ENCODE results near the gene SPATA20. TPM values are rescaled to one million over a fixed set of nuclear protein-coding genes. Genes with fewer than 3 reads are reported as not detected.

The SPATA20 gene
- polyA plus RNA-seq, 1 donor from 2014 or later: 12.8 TPM

- H3K4me1 Mint-ChIP-seq: peaks cover 0 to 9% (median 2%) of the 10 kb centered on the region in 3 donors
- H3K4me3 Mint-ChIP-seq: no peak overlapping the region
- no peaks in the 10 kb centered on the region for H3K36me3 Mint-ChIP-seq
- H3K27ac Mint-ChIP-seq: no peak overlapping the region
- H3K9me3 Mint-ChIP-seq: no peaks in the 10 kb centered on the region
- H3K27me3 Mint-ChIP-seq: peaks cover 9% of the 10 kb centered on the region
These were observed 31.9 kb upstream of the SPATA20 start for GRCh38 chr17:50514936-50515702.

- Mint-ChIP-seq H3K4me1 (peaks cover 0 to 2% (median 0%) of the 10 kb centered on the region in 3 donors), H3K9me3 (no peaks in the 10 kb centered on the region)
These were observed 30.0 kb upstream of the SPATA20 start for GRCh38 chr17:50517011-50517410.

GRCh38 chr17:50517504-50518383, 29.2 kb upstream of the SPATA20 start:
- Mint-ChIP-seq H3K27me3 (no peaks in the 10 kb centered on the region), H3K4me3 (no peak overlapping the region), H3K4me1 (peaks cover 0 to 2% (median 0%) of the 10 kb centered on the region in 3 donors), H3K27ac (no peak overlapping the region), H3K36me3 (no peaks in the 10 kb centered on the region), H3K9me3 (no peaks in the 10 kb centered on the region)

More at GRCh38 chr17:50517011-50517410, 30.0 kb upstream of the SPATA20 start:
- Mint-ChIP-seq H3K27me3 (peaks cover 6% of the 10 kb centered on the region), H3K36me3 (no peaks in the 10 kb centered on the region), H3K27ac (no peak overlapping the region), H3K4me3 (no peak overlapping the region)

GRCh38 chr17:50518384-50519023, 28.5 kb upstream of the SPATA20 start:
- Mint-ChIP-seq H3K36me3 (no peaks in the 10 kb centered on the region), H3K4me1 (peaks cover 0 to 2% (median 0%) of the 10 kb centered on the region in 3 donors), H3K27me3 (no peaks in the 10 kb centered on the region), H3K9me3 (no peaks in the 10 kb centered on the region), H3K4me3 (peak overlapping the region in 1 of 4 donors; percentile 12), H3K27ac (no peak overlapping the region)

GRCh38 chr17:50519141-50519834, 27.7 kb upstream of the SPATA20 start:
- Mint-ChIP-seq H3K9me3 (no peaks in the 10 kb centered on the region), H3K27ac (no peak overlapping the region), H3K4me3 (no peak overlapping the region), H3K4me1 (peaks cover 0 to 2% (median 0%) of the 10 kb centered on the region in 3 donors), H3K27me3 (no peaks in the 10 kb centered on the region), H3K36me3 (no peaks in the 10 kb centered on the region)

GRCh38 chr17:50520483-50520882, 26.5 kb upstream of the SPATA20 start:
- no peaks in the 10 kb centered on the region for H3K36me3 Mint-ChIP-seq
- no peaks in the 10 kb centered on the region for H3K9me3 Mint-ChIP-seq
- H3K4me1 Mint-ChIP-seq: peaks cover 0 to 2% (median 0%) of the 10 kb centered on the region in 3 donors
- H3K27ac Mint-ChIP-seq: no peak overlapping the region
- no peak overlapping the region for H3K4me3 Mint-ChIP-seq
- no peaks in the 10 kb centered on the region for H3K27me3 Mint-ChIP-seq

- H3K36me3 Mint-ChIP-seq: no peaks in the 10 kb centered on the region
- no peaks in the 10 kb centered on the region for H3K27me3 Mint-ChIP-seq
- H3K4me1 Mint-ChIP-seq: peaks cover 0 to 2% (median 0%) of the 10 kb centered on the region in 3 donors
- no peaks in the 10 kb centered on the region for H3K9me3 Mint-ChIP-seq
- H3K27ac Mint-ChIP-seq: no peak overlapping the region
- no peak overlapping the region for H3K4me3 Mint-ChIP-seq
These were observed 25.5 kb upstream of the SPATA20 start for GRCh38 chr17:50521514-50521913.

- H3K27ac Mint-ChIP-seq: no peak overlapping the region
- peak overlapping the region in 1 of 4 donors; percentile 17 for H3K4me3 Mint-ChIP-seq
- H3K36me3 Mint-ChIP-seq: no peaks in the 10 kb centered on the region
- H3K9me3 Mint-ChIP-seq: no peaks in the 10 kb centered on the region
- no peaks in the 10 kb centered on the region for H3K4me1 Mint-ChIP-seq
- no peaks in the 10 kb centered on the region for H3K27me3 Mint-ChIP-seq
These were observed 24.2 kb upstream of the SPATA20 start for GRCh38 chr17:50522766-50523165.

GRCh38 chr17:50523208-50523607, 23.8 kb upstream of the SPATA20 start:
- Mint-ChIP-seq H3K27me3 (no peaks in the 10 kb centered on the region), H3K4me1 (no peaks in the 10 kb centered on the region), H3K9me3 (no peaks in the 10 kb centered on the region), H3K27ac (no peak overlapping the region), H3K36me3 (no peaks in the 10 kb centered on the region), H3K4me3 (peak overlapping the region in 1 of 4 donors; percentile 17)

GRCh38 chr17:50524838-50525237, 22.1 kb upstream of the SPATA20 start:
- H3K27me3 Mint-ChIP-seq: peaks cover 6% of the 10 kb centered on the region
- H3K4me3 Mint-ChIP-seq: no peak overlapping the region
- peak overlapping the region in 1 of 3 donors; percentile 16 for H3K27ac Mint-ChIP-seq
- no peaks in the 10 kb centered on the region for H3K9me3 Mint-ChIP-seq
- H3K4me1 Mint-ChIP-seq: no peaks in the 10 kb centered on the region
- no peaks in the 10 kb centered on the region for H3K36me3 Mint-ChIP-seq

GRCh38 chr17:50527155-50527762, 19.7 kb upstream of the SPATA20 start:
- H3K4me3 Mint-ChIP-seq: no peak overlapping the region
- H3K9me3 Mint-ChIP-seq: no peaks in the 10 kb centered on the region
- H3K4me1 Mint-ChIP-seq: no peaks in the 10 kb centered on the region
- H3K27me3 Mint-ChIP-seq: peaks cover 28% of the 10 kb centered on the region
- no peaks in the 10 kb centered on the region for H3K36me3 Mint-ChIP-seq
- H3K27ac Mint-ChIP-seq: no peak overlapping the region

GRCh38 chr17:50527949-50528474, 19.0 kb upstream of the SPATA20 start:
- Mint-ChIP-seq H3K4me3 (no peak overlapping the region), H3K36me3 (no peaks in the 10 kb centered on the region), H3K27me3 (peaks cover 35% of the 10 kb centered on the region), H3K9me3 (no peaks in the 10 kb centered on the region), H3K4me1 (no peaks in the 10 kb centered on the region), H3K27ac (peak overlapping the region in 1 of 3 donors; percentile 46)

GRCh38 chr17:50529849-50530248, 17.1 kb upstream of the SPATA20 start:
- H3K4me1 Mint-ChIP-seq: peaks cover 0 to 4% (median 3%) of the 10 kb centered on the region in 3 donors
- H3K4me3 Mint-ChIP-seq: no peak overlapping the region
- no peaks in the 10 kb centered on the region for H3K36me3 Mint-ChIP-seq
- peaks cover 52% of the 10 kb centered on the region for H3K27me3 Mint-ChIP-seq
- no peak overlapping the region for H3K27ac Mint-ChIP-seq
- H3K9me3 Mint-ChIP-seq: no peaks in the 10 kb centered on the region

- H3K4me3 Mint-ChIP-seq: no peak overlapping the region
- peaks cover 0 to 4% (median 3%) of the 10 kb centered on the region in 3 donors for H3K4me1 Mint-ChIP-seq
- no peaks in the 10 kb centered on the region for H3K36me3 Mint-ChIP-seq
- H3K9me3 Mint-ChIP-seq: no peaks in the 10 kb centered on the region
- no peak overlapping the region for H3K27ac Mint-ChIP-seq
- H3K27me3 Mint-ChIP-seq: peaks cover 64% of the 10 kb centered on the region
These were observed 15.4 kb upstream of the SPATA20 start for GRCh38 chr17:50531428-50532025.

Data from IgD-negative memory B cell (primary cell).